GM13976 (cell line): ENCODE results near the gene EMILIN2.

Experiments
- DNase-seq: peaks from one replicate; pipeline ENCODE4 v3.0.0; 2012; ENCODE audit warnings: low spot score
- in situ Hi-C: fragments of 300-500 bp; cut with MboI; formaldehyde crosslinking; loops from one replicate; pipeline ENCODE4 v1.12.0; 2022; ENCODE audit warnings: low sequenced_read_pairs, mixed read lengths, inconsistent platforms; ENCODE audit not compliant: unreplicated experiment
- TF ChIP-seq, protein P1 (sequence below): IDR thresholded peaks from 2 replicates; pipeline ENCODE4 v1.5.1; 2012; ENCODE audit warnings: borderline replicate concordance, mild to moderate bottlenecking; ENCODE audit not compliant: insufficient read depth; ENCODE audit errors: extremely low read depth, missing control alignments, control extremely low read depth

Gene EMILIN2

DNA sequence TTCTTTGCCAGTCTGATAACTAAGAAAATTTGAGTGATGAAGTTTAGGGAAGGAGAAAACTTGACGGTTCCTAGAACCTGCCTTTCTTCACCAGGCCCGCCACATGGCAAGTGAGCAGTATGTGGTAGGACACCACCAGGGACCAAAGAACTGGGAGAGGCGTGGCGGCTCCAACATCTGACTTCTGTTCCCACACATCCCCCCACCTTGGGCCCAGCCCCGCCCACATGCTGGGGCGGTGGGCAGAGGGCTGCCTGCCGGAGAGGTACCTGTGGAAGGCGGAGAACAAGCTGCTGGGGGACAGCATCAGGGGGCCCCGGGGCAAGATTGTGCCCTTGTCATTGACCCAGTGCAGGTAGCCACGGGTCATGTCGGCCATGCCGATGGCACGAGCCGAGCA, 75.0 kb downstream of the EMILIN2 start:
- in situ Hi-C loops, result loop anchor here (10.0 kb wide), 1 partner anchor 153 kb away; no protein-coding TSS in a partner anchor
- DNase-seq, result no peak
- TF ChIP-seq, protein P1, sequence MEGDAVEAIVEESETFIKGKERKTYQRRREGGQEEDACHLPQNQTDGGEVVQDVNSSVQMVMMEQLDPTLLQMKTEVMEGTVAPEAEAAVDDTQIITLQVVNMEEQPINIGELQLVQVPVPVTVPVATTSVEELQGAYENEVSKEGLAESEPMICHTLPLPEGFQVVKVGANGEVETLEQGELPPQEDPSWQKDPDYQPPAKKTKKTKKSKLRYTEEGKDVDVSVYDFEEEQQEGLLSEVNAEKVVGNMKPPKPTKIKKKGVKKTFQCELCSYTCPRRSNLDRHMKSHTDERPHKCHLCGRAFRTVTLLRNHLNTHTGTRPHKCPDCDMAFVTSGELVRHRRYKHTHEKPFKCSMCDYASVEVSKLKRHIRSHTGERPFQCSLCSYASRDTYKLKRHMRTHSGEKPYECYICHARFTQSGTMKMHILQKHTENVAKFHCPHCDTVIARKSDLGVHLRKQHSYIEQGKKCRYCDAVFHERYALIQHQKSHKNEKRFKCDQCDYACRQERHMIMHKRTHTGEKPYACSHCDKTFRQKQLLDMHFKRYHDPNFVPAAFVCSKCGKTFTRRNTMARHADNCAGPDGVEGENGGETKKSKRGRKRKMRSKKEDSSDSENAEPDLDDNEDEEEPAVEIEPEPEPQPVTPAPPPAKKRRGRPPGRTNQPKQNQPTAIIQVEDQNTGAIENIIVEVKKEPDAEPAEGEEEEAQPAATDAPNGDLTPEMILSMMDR, result no peak

- TF ChIP-seq, protein P1, result no peak
- in situ Hi-C loops, result loop anchor here (10.0 kb wide), 1 partner anchor 151 kb away; no protein-coding TSS in a partner anchor
- no peak for DNase-seq
Measured at GRCh38 chr18:2923464-2923863, 76.7 kb downstream of the EMILIN2 start.

DNA sequence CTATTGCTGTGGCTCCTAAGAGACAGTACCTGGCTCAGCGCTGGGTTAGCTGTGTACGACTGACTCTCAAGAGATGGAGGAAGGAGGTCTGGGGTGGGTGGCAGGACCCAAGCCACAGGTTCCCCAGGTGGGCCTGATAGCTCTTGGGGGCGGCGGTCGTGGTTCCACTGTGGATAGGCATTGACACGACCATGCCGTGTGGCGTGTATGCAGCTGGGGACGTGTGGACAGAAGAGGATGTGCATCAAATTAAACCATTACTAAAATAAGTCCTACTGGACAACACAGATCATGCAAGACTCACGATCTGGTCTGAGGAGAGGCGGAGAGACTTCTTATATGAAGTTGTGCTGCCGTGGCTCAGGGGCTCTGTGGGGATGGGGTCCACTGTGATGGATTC, 78.1 kb downstream of the EMILIN2 start:
- no peak for DNase-seq
- TF ChIP-seq, protein P1, result no peak
- in situ Hi-C loops, result loop anchor here (10.0 kb wide), 1 partner anchor 150 kb away; no protein-coding TSS in a partner anchor

DNA sequence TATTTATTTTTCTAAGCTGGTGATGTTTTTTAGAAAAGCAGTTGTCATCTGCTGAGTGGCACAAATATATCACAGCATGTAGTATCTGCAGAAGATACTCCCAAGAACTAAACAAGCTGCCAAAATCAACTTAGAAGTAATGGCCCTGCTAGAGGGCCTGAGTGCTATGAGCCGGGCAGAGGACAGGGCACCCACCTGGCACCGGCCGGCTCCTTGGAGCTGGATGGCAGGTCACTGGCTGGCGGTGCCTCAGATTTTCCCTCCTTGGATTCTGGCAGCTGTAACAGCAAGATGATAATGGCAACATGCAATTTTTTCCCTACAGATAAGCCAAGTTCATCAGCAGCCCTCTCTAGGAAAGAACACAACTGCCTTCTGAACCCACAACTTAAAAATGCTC, 79.7 kb downstream of the EMILIN2 start:
- no peak for DNase-seq
- in situ Hi-C loops, result loop anchor here (10.0 kb wide), 1 partner anchor 148 kb away; no protein-coding TSS in a partner anchor
- TF ChIP-seq, protein P1, result no peak

- no peak for DNase-seq
- in situ Hi-C loops, result loop anchor here (10.0 kb wide), 1 partner anchor 147 kb away; no protein-coding TSS in a partner anchor
- TF ChIP-seq, protein P1, result no peak
Measured at GRCh38 chr18:2927745-2928144, 80.9 kb downstream of the EMILIN2 start.

DNA sequence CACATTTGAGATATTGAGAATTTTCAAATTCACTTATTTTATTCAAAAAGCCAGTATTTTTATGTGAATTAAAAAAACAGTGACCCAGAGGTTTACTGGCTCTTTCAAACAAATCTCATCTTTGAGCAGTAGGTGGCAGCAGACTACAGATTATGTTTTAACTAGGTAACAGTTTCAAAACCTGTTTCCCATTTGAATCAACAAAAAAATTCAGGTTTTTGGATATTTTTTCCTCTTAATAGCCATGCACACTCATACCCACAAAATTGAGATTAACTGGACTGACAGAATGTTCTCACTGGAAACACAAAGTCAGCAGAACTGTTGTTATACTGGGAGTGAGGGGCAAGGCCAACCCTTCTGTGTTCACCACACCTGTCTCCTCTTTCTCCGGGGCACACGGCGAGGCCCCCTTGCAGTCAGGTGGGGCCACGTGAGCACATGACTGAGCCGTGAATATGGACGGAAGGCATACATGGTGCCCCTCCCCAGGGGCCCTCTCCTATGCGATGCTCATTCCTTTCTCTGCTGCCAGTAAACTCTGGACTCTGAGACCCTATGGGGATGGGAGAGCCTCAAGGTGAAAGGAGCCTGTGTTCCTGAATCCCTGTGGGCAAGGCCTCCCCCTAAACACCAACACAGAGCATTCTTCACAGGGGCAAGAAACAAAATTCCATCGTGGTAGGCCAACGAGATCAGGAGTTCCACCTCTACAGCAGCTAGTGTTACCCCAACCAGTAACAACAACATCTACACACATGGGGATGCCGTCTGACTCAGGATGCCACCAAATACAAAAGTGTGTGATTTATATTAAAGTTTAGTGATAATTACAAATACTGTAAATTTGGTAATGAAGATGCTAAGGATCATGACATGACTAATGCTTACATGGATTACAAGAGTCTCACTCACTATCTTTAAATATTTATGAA, 85.7 kb downstream of the EMILIN2 start:
- DNase-seq, result peak; percentile 79
- in situ Hi-C loops, result loop anchor here (5.0 to 10.0 kb wide), 3 partner anchors 55 to 315 kb away; partner anchors contain the start of gene MYL12A

More for the DNA sequence above, 85.7 kb downstream of the EMILIN2 start:
- TF ChIP-seq, protein P1, result peak; percentile 31
